Endothelial cell of umbilical vein (primary cell): ENCODE measurements around the gene TLX3.

Experiments used
- EZH2 ChIP-seq: IDR thresholded peaks from 2 replicates; pipeline ENCODE4 v1.6.1; 2012; ENCODE audit warnings: borderline replicate concordance, low read depth, mild to moderate bottlenecking, moderate library complexity, low read length, inconsistent platforms; ENCODE audit not compliant: severe bottlenecking
- FOS ChIP-seq: IDR thresholded peaks from 2 replicates; pipeline ENCODE4 v1.6.1; 2011; ENCODE audit warnings: mild to moderate bottlenecking, low read length, moderate library complexity, borderline replicate concordance; ENCODE audit not compliant: insufficient read depth
- GATA2 ChIP-seq: IDR thresholded peaks from 2 replicates; pipeline ENCODE4 v1.7.0; 2011; ENCODE audit warnings: low read depth, mild to moderate bottlenecking, moderate library complexity, mixed read lengths, low read length; ENCODE audit not compliant: insufficient read length, insufficient read depth
- JUN ChIP-seq: IDR thresholded peaks from 2 replicates; pipeline ENCODE4 v1.6.1; 2011; ENCODE audit warnings: borderline replicate concordance, low read depth; ENCODE audit not compliant: insufficient read length, insufficient read depth
- MYC ChIP-seq: IDR thresholded peaks from one replicate; pipeline ENCODE4 v1.6.1; 2011; ENCODE audit warnings: mild to moderate bottlenecking, low read depth, low read length
- POLR2A ChIP-seq: IDR thresholded peaks from 2 replicates; pipeline ENCODE4 v1.6.1; 2012; ENCODE audit warnings: low read depth, mild to moderate bottlenecking, control low read depth, low read length
- POLR2AphosphoS5 ChIP-seq: IDR thresholded peaks from 2 replicates; pipeline ENCODE4 v1.6.1; 2012; ENCODE audit warnings: low read depth, mild to moderate bottlenecking, control low read depth, low read length, moderate library complexity; ENCODE audit not compliant: insufficient read depth
- TF ChIP-seq, protein P1 (sequence below), 2 donors: IDR thresholded peaks; 1 replicate in 1 of 2; 2 replicates in 1 of 2; pipeline ENCODE4 v1.5.1; 2011; ENCODE audit warnings: low read length in 2 of 2, mild to moderate bottlenecking in 2 of 2, moderate library complexity in 2 of 2, control low read depth in 1 of 2, inconsistent platforms in 1 of 2, low read depth in 1 of 2; ENCODE audit not compliant: insufficient read depth in 1 of 2; ENCODE audit errors: extremely low read depth in 1 of 2
- TF ChIP-seq, protein P2 (sequence below): IDR thresholded peaks from 2 replicates; pipeline ENCODE4 v1.6.1; 2011; ENCODE audit not compliant: insufficient read depth, insufficient read length

DNA sequence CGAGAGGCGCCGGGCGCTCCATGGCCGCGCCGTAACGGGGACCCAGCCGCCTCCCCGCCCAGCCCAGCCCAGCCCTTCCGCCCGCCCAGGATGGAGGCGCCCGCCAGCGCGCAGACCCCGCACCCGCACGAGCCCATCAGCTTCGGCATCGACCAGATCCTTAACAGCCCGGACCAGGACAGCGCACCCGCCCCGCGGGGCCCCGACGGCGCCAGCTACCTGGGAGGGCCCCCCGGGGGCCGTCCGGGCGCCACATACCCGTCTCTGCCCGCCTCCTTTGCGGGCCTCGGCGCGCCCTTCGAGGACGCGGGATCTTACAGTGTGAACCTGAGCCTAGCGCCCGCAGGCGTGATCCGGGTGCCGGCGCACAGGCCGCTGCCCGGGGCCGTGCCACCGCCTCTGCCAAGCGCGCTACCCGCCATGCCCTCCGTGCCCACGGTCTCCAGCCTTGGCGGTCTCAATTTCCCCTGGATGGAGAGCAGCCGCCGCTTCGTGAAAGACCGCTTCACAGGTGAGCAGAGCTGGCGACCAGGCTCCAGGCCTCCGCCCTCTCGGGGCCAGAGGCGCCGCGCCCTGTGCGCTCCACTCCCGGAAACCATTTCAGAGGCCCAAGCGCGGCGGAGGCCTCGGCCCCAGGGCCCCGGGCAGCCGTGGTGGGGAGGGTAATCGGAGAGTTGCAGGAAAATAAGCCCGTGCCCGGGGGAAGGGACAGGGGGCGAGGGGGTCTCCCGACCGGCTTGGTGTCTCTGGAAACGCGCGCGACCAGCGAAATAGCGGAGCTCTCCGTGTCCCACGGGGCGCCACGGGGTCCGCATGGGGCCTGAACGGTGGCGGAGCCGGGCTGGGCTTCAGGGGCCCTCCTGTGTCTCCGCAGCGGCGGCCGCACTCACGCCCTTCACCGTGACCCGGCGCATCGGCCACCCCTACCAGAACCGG lies 496 bp downstream of the TLX3 start:
- TF ChIP-seq, protein P1, sequence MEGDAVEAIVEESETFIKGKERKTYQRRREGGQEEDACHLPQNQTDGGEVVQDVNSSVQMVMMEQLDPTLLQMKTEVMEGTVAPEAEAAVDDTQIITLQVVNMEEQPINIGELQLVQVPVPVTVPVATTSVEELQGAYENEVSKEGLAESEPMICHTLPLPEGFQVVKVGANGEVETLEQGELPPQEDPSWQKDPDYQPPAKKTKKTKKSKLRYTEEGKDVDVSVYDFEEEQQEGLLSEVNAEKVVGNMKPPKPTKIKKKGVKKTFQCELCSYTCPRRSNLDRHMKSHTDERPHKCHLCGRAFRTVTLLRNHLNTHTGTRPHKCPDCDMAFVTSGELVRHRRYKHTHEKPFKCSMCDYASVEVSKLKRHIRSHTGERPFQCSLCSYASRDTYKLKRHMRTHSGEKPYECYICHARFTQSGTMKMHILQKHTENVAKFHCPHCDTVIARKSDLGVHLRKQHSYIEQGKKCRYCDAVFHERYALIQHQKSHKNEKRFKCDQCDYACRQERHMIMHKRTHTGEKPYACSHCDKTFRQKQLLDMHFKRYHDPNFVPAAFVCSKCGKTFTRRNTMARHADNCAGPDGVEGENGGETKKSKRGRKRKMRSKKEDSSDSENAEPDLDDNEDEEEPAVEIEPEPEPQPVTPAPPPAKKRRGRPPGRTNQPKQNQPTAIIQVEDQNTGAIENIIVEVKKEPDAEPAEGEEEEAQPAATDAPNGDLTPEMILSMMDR (IDR thresholded peaks at IDR 0.05; ENCODE audit: extremely low read depth in 1 of 2, insufficient read depth in 1 of 2, low read depth in 1 of 2, low read length in 2 of 2) = no peak
- TF ChIP-seq EZH2 (peak; percentile 74), POLR2A (no peak), POLR2AphosphoS5 (no peak), GATA2 (no peak), FOS (no peak), MYC (no peak), JUN (no peak)
- TF ChIP-seq, protein P2, sequence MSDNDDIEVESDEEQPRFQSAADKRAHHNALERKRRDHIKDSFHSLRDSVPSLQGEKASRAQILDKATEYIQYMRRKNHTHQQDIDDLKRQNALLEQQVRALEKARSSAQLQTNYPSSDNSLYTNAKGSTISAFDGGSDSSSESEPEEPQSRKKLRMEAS = no peak
